Astrocyte (in vitro differentiated cells and primary cell): ENCODE results near the gene IRS1. TPM values are rescaled to one million over a fixed set of nuclear protein-coding genes. Genes with fewer than 3 reads are reported as not detected.

Experiments used
- DNase-seq: peaks from one replicate; pipeline ENCODE4 v3.0.0-alpha.2; 2010; ENCODE audit warnings: low read depth
- FAIRE-seq: peaks from 2 replicates; lab custom pipeline; 2011; peaks lifted over from hg19 to GRCh38; lab: Jason Lieb, UNC
- H2AFZ ChIP-seq: 2 replicates; pipeline ENCODE4 v1.6.0; 2012; ENCODE audit warnings: low read depth, low read length, inconsistent platforms
- H3K27ac ChIP-seq: 2 replicates; pipeline ENCODE4 v1.5.1; 2011; ENCODE audit warnings: low read depth, low read length, inconsistent platforms
- H3K27me3 ChIP-seq: 2 replicates; pipeline ENCODE4 v1.6.0; 2011; ENCODE audit warnings: low read length, inconsistent platforms; ENCODE audit not compliant: insufficient read depth
- H3K36me3 ChIP-seq: 2 replicates; pipeline ENCODE4 v1.5.1; 2011; ENCODE audit warnings: low read length, inconsistent platforms; ENCODE audit not compliant: insufficient read depth
- H3K4me1 ChIP-seq: 2 replicates; pipeline ENCODE4 v1.5.1; 2011; ENCODE audit warnings: low read length, inconsistent platforms; ENCODE audit not compliant: insufficient read depth
- H3K4me2 ChIP-seq: 2 replicates; pipeline ENCODE4 v1.6.0; 2012; ENCODE audit warnings: low read length, inconsistent platforms
- H3K4me3 ChIP-seq: 2 replicates; pipeline ENCODE4 v1.5.1; 2011; ENCODE audit warnings: low read depth, mild to moderate bottlenecking, low read length, inconsistent platforms; ENCODE audit not compliant: insufficient read depth
- H3K79me2 ChIP-seq: 2 replicates; pipeline ENCODE4 v1.6.0; 2012; ENCODE audit warnings: mild to moderate bottlenecking, low read length, inconsistent platforms; ENCODE audit not compliant: insufficient read depth
- H3K9ac ChIP-seq: 2 replicates; pipeline ENCODE4 v1.6.0; 2012; ENCODE audit warnings: mild to moderate bottlenecking, low read length, inconsistent platforms
- H3K9me3 ChIP-seq: 2 replicates; pipeline ENCODE4 v1.5.1; 2012; ENCODE audit warnings: low read depth, mild to moderate bottlenecking, low read length, inconsistent platforms; ENCODE audit not compliant: insufficient read depth
- H4K20me1 ChIP-seq: 2 replicates; pipeline ENCODE4 v1.6.0; 2012; ENCODE audit warnings: low read length, inconsistent platforms; ENCODE audit not compliant: insufficient read depth
- H3K27ac Mint-ChIP-seq: one replicate; pipeline ENCODE4 v1.8.0; 2021; ENCODE audit warnings: mild to moderate bottlenecking, mixed read lengths; ENCODE audit not compliant: unreplicated experiment
- H3K27me3 Mint-ChIP-seq: one replicate; pipeline ENCODE4 v1.8.0; 2021; ENCODE audit warnings: low read depth, mixed read lengths; ENCODE audit not compliant: unreplicated experiment
- H3K36me3 Mint-ChIP-seq: one replicate; pipeline ENCODE4 v1.8.0; 2021; ENCODE audit warnings: low read depth, mixed read lengths; ENCODE audit not compliant: unreplicated experiment
- H3K4me1 Mint-ChIP-seq: one replicate; pipeline ENCODE4 v1.8.0; 2021; ENCODE audit warnings: low read depth, mixed read lengths; ENCODE audit not compliant: unreplicated experiment
- H3K4me3 Mint-ChIP-seq: one replicate; pipeline ENCODE4 v1.8.0; 2021; ENCODE audit warnings: mild to moderate bottlenecking, moderate library complexity, mixed read lengths; ENCODE audit not compliant: unreplicated experiment
- H3K9me3 Mint-ChIP-seq: one replicate; pipeline ENCODE4 v1.8.0; 2021; ENCODE audit warnings: mild to moderate bottlenecking, mixed read lengths; ENCODE audit not compliant: unreplicated experiment
- CTCF ChIP-seq: IDR thresholded peaks from 2 replicates; pipeline ENCODE4 v1.5.1; 2011; ENCODE audit warnings: low read depth, mild to moderate bottlenecking, inconsistent platforms, low read length, moderate library complexity; ENCODE audit not compliant: insufficient read depth
- EZH2 ChIP-seq: IDR thresholded peaks from 2 replicates; pipeline ENCODE4 v1.6.1; 2012; ENCODE audit warnings: mild to moderate bottlenecking, low read length, inconsistent platforms; ENCODE audit not compliant: insufficient read depth
- total RNA-seq: library from RNA; stranded (reverse); gene quantifications from 2 replicates; pipeline ENCODE4 v1.2.1, GENCODE V29; 2021

IRS1 gene
- total RNA-seq, 1 donor from 2014 or later, result 45.0 TPM

GRCh38 chr2:226721541-226721940 is 78.1 kb downstream of the IRS1 start:
- Histone ChIP-seq H3K4me1 (peaks cover 6% of the 10 kb centered on the region), H3K9ac (no peak overlapping the region), H3K27ac (no peak overlapping the region), H3K27me3 (no peaks in the 10 kb centered on the region), H3K79me2 (no peaks in the 10 kb centered on the region), H3K36me3 (no peaks in the 10 kb centered on the region), H3K4me3 (no peak overlapping the region), H3K4me2 (no peak overlapping the region), H3K9me3 (no peaks in the 10 kb centered on the region), H4K20me1 (no peaks in the 10 kb centered on the region), H2AFZ (no peak overlapping the region)
- DNase-seq (no peak), FAIRE-seq (no peak)
- peaks cover 3% of the 10 kb centered on the region for H3K27me3 Mint-ChIP-seq
- no peak for TF ChIP-seq EZH2
- no peak overlapping the region for H3K4me3 Mint-ChIP-seq
- peaks cover 9% of the 10 kb centered on the region for H3K4me1 Mint-ChIP-seq
- H3K27ac Mint-ChIP-seq, result no peak overlapping the region
- H3K36me3 Mint-ChIP-seq, result no peaks in the 10 kb centered on the region
- H3K9me3 Mint-ChIP-seq, result no peaks in the 10 kb centered on the region

- Histone ChIP-seq H2AFZ (no peak overlapping the region), H3K4me2 (no peak overlapping the region), H3K27ac (no peak overlapping the region), H3K36me3 (no peaks in the 10 kb centered on the region), H3K79me2 (no peaks in the 10 kb centered on the region), H3K27me3 (no peaks in the 10 kb centered on the region), H4K20me1 (no peaks in the 10 kb centered on the region), H3K4me3 (no peak overlapping the region), H3K4me1 (peaks cover 4% of the 10 kb centered on the region), H3K9me3 (no peaks in the 10 kb centered on the region), H3K9ac (no peak overlapping the region)
- DNase-seq (no peak), FAIRE-seq (no peak)
- peaks cover 3% of the 10 kb centered on the region for H3K27me3 Mint-ChIP-seq
- TF ChIP-seq EZH2 (no peak), CTCF (no peak)
- no peaks in the 10 kb centered on the region for H3K9me3 Mint-ChIP-seq
- peaks cover 7% of the 10 kb centered on the region for H3K4me1 Mint-ChIP-seq
- no peak overlapping the region for H3K4me3 Mint-ChIP-seq
- no peaks in the 10 kb centered on the region for H3K36me3 Mint-ChIP-seq
- no peak overlapping the region for H3K27ac Mint-ChIP-seq
These were observed 78.7 kb downstream of the IRS1 start for GRCh38 chr2:226720948-226721347.

- FAIRE-seq, result no peak
- Histone ChIP-seq H3K9me3 (no peaks in the 10 kb centered on the region), H3K79me2 (no peaks in the 10 kb centered on the region), H3K4me3 (no peak overlapping the region), H2AFZ (no peak overlapping the region), H3K27ac (no peak overlapping the region), H3K27me3 (no peaks in the 10 kb centered on the region), H3K4me1 (no peaks in the 10 kb centered on the region), H3K9ac (no peak overlapping the region), H4K20me1 (no peaks in the 10 kb centered on the region), H3K36me3 (no peaks in the 10 kb centered on the region), H3K4me2 (no peak overlapping the region)
- Mint-ChIP-seq H3K27me3 (peaks cover 3% of the 10 kb centered on the region), H3K4me3 (no peak overlapping the region), H3K36me3 (no peaks in the 10 kb centered on the region), H3K27ac (no peak overlapping the region), H3K4me1 (peaks cover 4% of the 10 kb centered on the region), H3K9me3 (no peaks in the 10 kb centered on the region)
- no peak for DNase-seq
- TF ChIP-seq CTCF (no peak), EZH2 (no peak)
These were observed 81.9 kb downstream of the IRS1 start for GRCh38 chr2:226717719-226718118.
